H9 (cell line): ENCODE data around the gene IGFBP1. TPM values are rescaled to one million over a fixed set of nuclear protein-coding genes. Genes with fewer than 3 reads are reported as not detected.

Experiments used
- DNase-seq: peaks from one replicate; pipeline ENCODE4 v3.0.0-alpha.2; 2017
- H2AFZ ChIP-seq: one replicate; pipeline ENCODE4 v1.6.1; 2013; ENCODE audit warnings: mild to moderate bottlenecking, low read length, control low read depth, moderate library complexity
- H2AK5ac ChIP-seq: 2 replicates; pipeline ENCODE4 v1.6.1; 2013; ENCODE audit warnings: low read length, control low read depth, mixed read lengths; ENCODE audit not compliant: insufficient read length
- H2BK120ac ChIP-seq: one replicate; pipeline ENCODE4 v1.6.1; 2013; ENCODE audit warnings: low read depth, mild to moderate bottlenecking, low read length, control low read depth, inconsistent platforms; ENCODE audit not compliant: poor library complexity, severe bottlenecking
- H2BK12ac ChIP-seq: 2 replicates; pipeline ENCODE4 v1.6.1; 2013; ENCODE audit warnings: low read length, control low read depth, mixed read lengths, low read depth; ENCODE audit not compliant: insufficient read length
- H2BK15ac ChIP-seq: 2 replicates; pipeline ENCODE4 v1.6.1; 2013; ENCODE audit warnings: low read depth, low read length, control low read depth
- H2BK20ac ChIP-seq: one replicate; pipeline ENCODE4 v1.6.1; 2013; ENCODE audit warnings: low read depth, mild to moderate bottlenecking, low read length, control low read depth, inconsistent platforms; ENCODE audit not compliant: poor library complexity, severe bottlenecking
- H2BK5ac ChIP-seq: 2 replicates; pipeline ENCODE4 v1.6.1; 2013; ENCODE audit warnings: low read length, control low read depth, mixed read lengths; ENCODE audit not compliant: insufficient read length
- H3K14ac ChIP-seq: 2 replicates; pipeline ENCODE4 v1.6.1; 2013; ENCODE audit warnings: low read length, control low read depth; ENCODE audit not compliant: insufficient read depth
- H3K18ac ChIP-seq: 2 replicates; pipeline ENCODE4 v1.6.1; 2013; ENCODE audit warnings: low read depth, mild to moderate bottlenecking, mixed read lengths, low read length, control low read depth; ENCODE audit not compliant: insufficient read length
- H3K23ac ChIP-seq: 2 replicates; pipeline ENCODE4 v1.6.1; 2013; ENCODE audit warnings: low read length, control low read depth, mixed read lengths, low read depth; ENCODE audit not compliant: insufficient read length
- H3K23me2 ChIP-seq: 2 replicates; pipeline ENCODE4 v1.6.1; 2013; ENCODE audit warnings: low read depth, mild to moderate bottlenecking, mixed read lengths, low read length, control low read depth; ENCODE audit not compliant: insufficient read length, poor library complexity, severe bottlenecking
- H3K27ac ChIP-seq: 2 replicates; pipeline ENCODE4 v1.5.1; 2013; ENCODE audit warnings: low read length, control low read depth, mixed read lengths, low read depth; ENCODE audit not compliant: insufficient read length
- H3K27me3 ChIP-seq: 2 replicates; pipeline ENCODE4 v1.6.1; 2013; ENCODE audit warnings: low read length, control low read depth, inconsistent platforms; ENCODE audit not compliant: insufficient read depth
- H3K4ac ChIP-seq: 2 replicates; pipeline ENCODE4 v1.6.1; 2013; ENCODE audit warnings: low read depth, mild to moderate bottlenecking, control low read depth, inconsistent platforms, low read length, moderate library complexity
- H3K4me1 ChIP-seq: 2 replicates; pipeline ENCODE4 v1.6.1; 2013; ENCODE audit warnings: low read length, control low read depth, inconsistent platforms; ENCODE audit not compliant: insufficient read depth
- H3K4me2 ChIP-seq: 2 replicates; pipeline ENCODE4 v1.6.1; 2013; ENCODE audit warnings: low read length, control low read depth, mixed read lengths; ENCODE audit not compliant: insufficient read length, insufficient read depth
- H3K56ac ChIP-seq: 2 replicates; pipeline ENCODE4 v1.6.1; 2013; ENCODE audit warnings: low read depth, mild to moderate bottlenecking, mixed read lengths, low read length, control low read depth; ENCODE audit not compliant: insufficient read length
- H3K79me1 ChIP-seq: 2 replicates; pipeline ENCODE4 v1.6.1; 2013; ENCODE audit warnings: low read depth, mild to moderate bottlenecking, moderate library complexity, low read length, control low read depth, inconsistent platforms; ENCODE audit not compliant: insufficient read depth, poor library complexity, severe bottlenecking
- H3K79me2 ChIP-seq: 2 replicates; pipeline ENCODE4 v1.6.1; 2013; ENCODE audit warnings: low read length, control low read depth, inconsistent platforms; ENCODE audit not compliant: insufficient read depth
- H3K9ac ChIP-seq: 2 replicates; pipeline ENCODE4 v1.6.1; 2013; ENCODE audit warnings: low read length, control low read depth, mixed read lengths; ENCODE audit not compliant: insufficient read length; ENCODE audit errors: extremely low read depth
- H3K9me3 ChIP-seq: one replicate; pipeline ENCODE4 v1.6.1; 2013; ENCODE audit warnings: low read depth, low read length, inconsistent platforms; ENCODE audit not compliant: control insufficient read depth
- H3T11ph ChIP-seq: one replicate; pipeline ENCODE4 v1.6.1; 2013; ENCODE audit warnings: mild to moderate bottlenecking, low read length, control low read depth, inconsistent platforms
- H4K20me1 ChIP-seq: one replicate; pipeline ENCODE4 v1.6.1; 2013; ENCODE audit not compliant: control insufficient read depth, insufficient read length, insufficient read depth
- H4K5ac ChIP-seq: 2 replicates; pipeline ENCODE4 v1.6.1; 2013; ENCODE audit warnings: low read depth, mild to moderate bottlenecking, mixed read lengths, low read length, control low read depth; ENCODE audit not compliant: insufficient read length
- H4K8ac ChIP-seq: replicated peaks from 2 replicates; pipeline ENCODE4 v1.6.1; 2013; ENCODE audit warnings: low read length, control low read depth, mixed read lengths, low read depth; ENCODE audit not compliant: insufficient read length
- H4K91ac ChIP-seq: 2 replicates; pipeline ENCODE4 v1.6.1; 2013; ENCODE audit warnings: low read depth, mild to moderate bottlenecking, moderate library complexity, mixed read lengths, low read length, control low read depth; ENCODE audit not compliant: insufficient read length
- H3K27ac Mint-ChIP-seq, 3 experiments: 2 replicates in 2 of 3; 3 replicates in 1 of 3; pipeline ENCODE4 v1.8.0; 2020 to 2021; ENCODE audit warnings: mixed read lengths in 3 of 3, mild to moderate bottlenecking in 1 of 3, moderate library complexity in 1 of 3
- H3K27me3 Mint-ChIP-seq: 2 replicates; pipeline ENCODE4 v1.8.0; 2021; ENCODE audit warnings: low read depth, mild to moderate bottlenecking, moderate library complexity, mixed read lengths
- H3K36me3 Mint-ChIP-seq, 3 experiments: 2 replicates in 2 of 3; 3 replicates in 1 of 3; pipeline ENCODE4 v1.8.0; 2020 to 2021; ENCODE audit warnings: low read depth in 3 of 3, mixed read lengths in 3 of 3; ENCODE audit not compliant: insufficient read depth in 1 of 3
- H3K4me1 Mint-ChIP-seq, 2 experiments: 2 replicates each; pipeline ENCODE4 v1.8.0; 2020; ENCODE audit warnings: mixed read lengths in 2 of 2
- H3K4me3 Mint-ChIP-seq, 2 experiments: 2 replicates in 1 of 2; 3 replicates in 1 of 2; pipeline ENCODE4 v1.8.0; 2020 to 2021; ENCODE audit warnings: mild to moderate bottlenecking in 2 of 2, mixed read lengths in 2 of 2, moderate library complexity in 1 of 2
- H3K9me3 Mint-ChIP-seq, 2 experiments: 2 replicates in 1 of 2; 3 replicates in 1 of 2; pipeline ENCODE4 v1.8.0; 2020; ENCODE audit warnings: mild to moderate bottlenecking in 2 of 2, mixed read lengths in 2 of 2, moderate library complexity in 1 of 2
- CTCF ChIP-seq: fragments of 200-600 bp; sonication (generic); conservative IDR thresholded peaks from 3 replicates; pipeline ENCODE4 v1.8.0; 2021; ENCODE audit warnings: antibody characterized with exemption, mild to moderate bottlenecking
- WGBS: extraction: QIAGEN DNeasy Blood & Tissue Kit; methylation state at CpG from one replicate; pipeline ENCODE4 v1.1.7; 2013; ENCODE audit warnings: missing lambda C conversion rate, low lambda C conversion rate, mixed read lengths; ENCODE audit not compliant: insufficient read length; ENCODE audit errors: extremely low coverage; 5-methylcytosine and 5-hydroxymethylcytosine counted together
- total RNA-seq: library from RNA; stranded (reverse); gene quantifications from 2 replicates; pipeline ENCODE4 v1.2.1, GENCODE V29; 2021

Gene IGFBP1
- total RNA-seq, 1 experiment from 2014 or later, result not detected

- Histone ChIP-seq H2AK5ac (no peak overlapping the region), H2BK120ac (no peak overlapping the region), H4K5ac (no peak overlapping the region), H2BK5ac (no peak overlapping the region), H3K14ac (no peak overlapping the region), H3K9me3 (no peaks in the 10 kb centered on the region), H3K23ac (no peak overlapping the region), H4K8ac (no peak overlapping the region), H2BK20ac (no peak overlapping the region), H3T11ph (no peak overlapping the region), H3K56ac (no peak overlapping the region), H3K18ac (no peak overlapping the region), H3K4me1 (peaks cover 5% of the 10 kb centered on the region; the same call in 1 of the 2 replicates), H3K27ac (no peak overlapping the region), H4K20me1 (no peaks in the 10 kb centered on the region), H3K79me2 (no peaks in the 10 kb centered on the region), H2BK12ac (no peak overlapping the region), H3K9ac (no peak overlapping the region), H2BK15ac (no peak overlapping the region), H3K4me2 (peak overlapping the region; percentile 71), H3K79me1 (no peaks in the 10 kb centered on the region), H4K91ac (no peak overlapping the region), H2AFZ (no peak overlapping the region), H3K4ac (no peak overlapping the region), H3K23me2 (peaks cover 14% of the 10 kb centered on the region), H3K27me3 (peaks cover 22% of the 10 kb centered on the region; the same call in 1 of the 2 replicates)
- DNase-seq, result no peak
- Mint-ChIP-seq H3K4me1 (peaks cover 43 to 48% of the 10 kb centered on the region in 2 experiments), H3K36me3 (peaks cover 0 to 5% (median 0%) of the 10 kb centered on the region in 3 experiments; a peak in 4 of 7 replicates), H3K27me3 (peaks cover 50% of the 10 kb centered on the region), H3K4me3 (peak overlapping the region; percentile 34 to 45; a peak in 2 of 5 replicates), H3K27ac (peak overlapping the region in 1 of 3 experiments; percentile 41; a peak in 2 of 7 replicates), H3K9me3 (peaks cover 2 to 4% of the 10 kb centered on the region in 2 experiments; a peak in 2 of 5 replicates)
- no peak for TF ChIP-seq CTCF
- WGBS, result no CpG with 5 or more reads among the region's 6 CpGs
Observed at GRCh38 chr7:45923818-45924217, 35.5 kb downstream of the IGFBP1 start.
